GM12878 (cell line): ENCODE results near the gene SWI5. TPM values are rescaled to one million over a fixed set of nuclear protein-coding genes. Genes with fewer than 3 reads are reported as not detected.

ENCODE experiments used
- CBFB ChIP-seq: IDR thresholded peaks from 2 replicates; pipeline ENCODE4 v1.6.1; 2016; ENCODE audit warnings: antibody characterized with exemption, low read depth
- CREM ChIP-seq: IDR thresholded peaks from 2 replicates; pipeline ENCODE4 v1.6.1; 2014; ENCODE audit warnings: antibody characterized with exemption, low read depth
- ESRRA ChIP-seq: IDR thresholded peaks from 2 replicates; pipeline ENCODE4 v1.6.1; 2012; ENCODE audit warnings: mild to moderate bottlenecking, low read length, improper control_type of control experiment
- HCFC1 ChIP-seq: fragments of 150-350 bp; IDR thresholded peaks from 2 replicates; pipeline ENCODE4 v1.6.1; 2014; ENCODE audit warnings: low read length
- IKZF2 ChIP-seq, 2 experiments: fragments of 450-650 bp; IDR thresholded peaks; 2 replicates each; pipeline ENCODE4 v1.6.1; 2017; ENCODE audit warnings: mild to moderate bottlenecking in 2 of 2, moderate library complexity in 2 of 2
- JUNB ChIP-seq: IDR thresholded peaks from 2 replicates; pipeline ENCODE4 v1.6.1; 2016; ENCODE audit warnings: antibody characterized with exemption, mild to moderate bottlenecking
- KAT2A ChIP-seq: conservative IDR thresholded peaks from 2 replicates; pipeline ENCODE4 v1.6.1; 2011; ENCODE audit warnings: low read depth, low read length; ENCODE audit not compliant: control insufficient read depth
- NR2C2 ChIP-seq: IDR thresholded peaks from 2 replicates; pipeline ENCODE4 v1.6.1; 2011; ENCODE audit warnings: borderline replicate concordance, low read depth; ENCODE audit not compliant: control insufficient read depth, insufficient read length
- PAX8 ChIP-seq: fragments of 450-650 bp; IDR thresholded peaks from 2 replicates; pipeline ENCODE4 v1.6.1; 2017; ENCODE audit warnings: mild to moderate bottlenecking, moderate library complexity
- RFX5 ChIP-seq: IDR thresholded peaks from 2 replicates; pipeline ENCODE4 v1.6.1; 2011; ENCODE audit warnings: low read depth, low read length, improper control_type of control experiment
- ZBED1 ChIP-seq: IDR thresholded peaks from 2 replicates; pipeline ENCODE4 v1.6.1; 2016; ENCODE audit warnings: borderline replicate concordance
- ZNF24 ChIP-seq: fragments of 450-650 bp; IDR thresholded peaks from 2 replicates; pipeline ENCODE4 v1.6.1; 2017; ENCODE audit warnings: antibody characterized with exemption, mild to moderate bottlenecking
- ZSCAN29 ChIP-seq: fragments of 450-650 bp; IDR thresholded peaks from 2 replicates; pipeline ENCODE4 v1.6.1; 2017; ENCODE audit warnings: mild to moderate bottlenecking, moderate library complexity
- polyA plus RNA-seq, 11 experiments: library from polyadenylated mRNA; depleted of rRNA in 4 of 11; unstranded in 6 of 11; stranded (reverse) in 5 of 11; fragments of >200 nt; fragmentation: Nextera tagmentation in 4 of 11; fragmentation: Illumina TruSeq in 1 of 11; extraction: Ambion mirVana in 4 of 11; extraction: Trizol in 1 of 11; gene quantifications; 1 replicate in 1 of 11; 2 replicates in 10 of 11; pipeline versions ENCODE4 v1.2.1 to v1.2.3, GENCODE V29; 2011 to 2016; ENCODE audit warnings: inconsistent platforms in 2 of 11, missing spikeins in 2 of 11, low read depth in 1 of 11
- total RNA-seq, 4 experiments: library from RNA; depleted of rRNA in 3 of 4; stranded (reverse); fragments of >200 nt in 3 of 4; fragmentation: Illumina TruSeq in 1 of 4; extraction: Trizol in 1 of 4; gene quantifications; 2 replicates each; pipeline versions ENCODE4 v1.2.1 to v1.2.3, GENCODE V29; 2013 to 2021
- TF ChIP-seq, protein P1 (sequence below), 3 experiments: IDR thresholded peaks in 2 of 3; conservative IDR thresholded peaks in 1 of 3; 2 replicates each; pipeline ENCODE4 v1.5.1; 2011; ENCODE audit warnings: low read depth in 3 of 3, low read length in 3 of 3, mild to moderate bottlenecking in 3 of 3, control low read depth in 2 of 3, moderate library complexity in 2 of 3, inconsistent platforms in 1 of 3, mixed read lengths in 1 of 3; ENCODE audit not compliant: control insufficient read depth in 2 of 3, insufficient read depth in 1 of 3; ENCODE audit errors: extremely low read depth in 1 of 3
- TF ChIP-seq, protein P2 (sequence below): fragments of 450-650 bp; IDR thresholded peaks from 2 replicates; pipeline ENCODE4 v1.6.1; 2017; ENCODE audit warnings: mild to moderate bottlenecking
- TF ChIP-seq, protein P3 (sequence below): fragments of 150-350 bp; IDR thresholded peaks from 2 replicates; pipeline ENCODE4 v1.6.1; 2014; ENCODE audit warnings: mild to moderate bottlenecking, low read depth, low read length
- TF ChIP-seq, protein P4 (sequence below): fragments of 450-650 bp; conservative IDR thresholded peaks from 2 replicates; pipeline ENCODE4 v1.6.1; 2017; ENCODE audit warnings: mild to moderate bottlenecking, moderate library complexity
- TF ChIP-seq, protein P5 (sequence below): fragments of 450-650 bp; IDR thresholded peaks from 2 replicates; pipeline ENCODE4 v1.6.1; 2018; ENCODE audit warnings: borderline replicate concordance, mild to moderate bottlenecking; ENCODE audit not compliant: partially characterized antibody
- TF ChIP-seq, protein P6 (sequence below): IDR thresholded peaks from 2 replicates; pipeline ENCODE4 v1.6.1; 2012; ENCODE audit warnings: low read depth, low read length, improper control_type of control experiment

Gene SWI5
- total and polyA plus RNA-seq, 10 of the 15 experiments (the other 5 are each of a cell fraction or from before 2014, with no cell fraction given) = 13.3 to 36.2 (median 18.1) TPM

DNA sequence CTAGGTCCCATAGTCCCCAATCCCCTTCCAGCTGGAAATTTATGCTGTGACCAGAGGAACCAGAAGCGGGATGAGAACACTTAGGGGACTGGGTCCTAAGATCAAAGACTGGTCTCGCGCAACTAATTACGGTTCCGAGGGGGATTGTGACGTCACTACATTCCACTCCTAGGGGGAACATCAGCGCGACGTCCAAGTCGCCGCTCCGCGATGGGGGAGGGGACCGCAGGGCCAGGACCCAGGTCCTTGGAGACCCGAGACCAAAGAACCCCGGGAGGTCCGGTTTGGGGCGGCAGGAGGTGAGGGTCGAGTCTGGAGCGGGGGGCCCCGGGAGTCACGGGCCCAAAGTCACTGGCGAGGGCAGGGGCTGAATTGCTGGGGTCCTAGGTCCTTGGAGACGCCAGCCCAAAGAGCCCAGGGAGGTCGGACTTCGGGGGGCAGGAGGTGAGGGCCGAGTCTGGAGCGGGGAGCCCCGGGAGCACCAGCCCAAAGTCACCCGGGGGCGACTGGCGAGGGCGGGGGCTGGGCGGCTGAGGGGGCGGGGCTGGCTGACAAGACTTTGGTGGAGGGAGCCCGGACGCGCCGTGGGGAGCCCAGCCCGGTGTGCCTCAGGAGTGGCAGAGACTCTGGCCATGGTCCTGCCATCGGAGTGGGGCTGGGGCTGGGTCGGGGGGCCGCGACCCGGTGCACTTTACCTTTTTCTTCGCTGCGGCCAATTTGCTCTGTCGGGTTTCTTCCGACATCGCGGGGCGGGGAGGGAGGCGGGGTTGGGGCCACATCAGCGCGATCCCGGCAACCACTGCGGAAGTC, 673 bp upstream of the SWI5 start, which contains the start of gene GOLGA2 (continued):
- TF ChIP-seq, protein P1, sequence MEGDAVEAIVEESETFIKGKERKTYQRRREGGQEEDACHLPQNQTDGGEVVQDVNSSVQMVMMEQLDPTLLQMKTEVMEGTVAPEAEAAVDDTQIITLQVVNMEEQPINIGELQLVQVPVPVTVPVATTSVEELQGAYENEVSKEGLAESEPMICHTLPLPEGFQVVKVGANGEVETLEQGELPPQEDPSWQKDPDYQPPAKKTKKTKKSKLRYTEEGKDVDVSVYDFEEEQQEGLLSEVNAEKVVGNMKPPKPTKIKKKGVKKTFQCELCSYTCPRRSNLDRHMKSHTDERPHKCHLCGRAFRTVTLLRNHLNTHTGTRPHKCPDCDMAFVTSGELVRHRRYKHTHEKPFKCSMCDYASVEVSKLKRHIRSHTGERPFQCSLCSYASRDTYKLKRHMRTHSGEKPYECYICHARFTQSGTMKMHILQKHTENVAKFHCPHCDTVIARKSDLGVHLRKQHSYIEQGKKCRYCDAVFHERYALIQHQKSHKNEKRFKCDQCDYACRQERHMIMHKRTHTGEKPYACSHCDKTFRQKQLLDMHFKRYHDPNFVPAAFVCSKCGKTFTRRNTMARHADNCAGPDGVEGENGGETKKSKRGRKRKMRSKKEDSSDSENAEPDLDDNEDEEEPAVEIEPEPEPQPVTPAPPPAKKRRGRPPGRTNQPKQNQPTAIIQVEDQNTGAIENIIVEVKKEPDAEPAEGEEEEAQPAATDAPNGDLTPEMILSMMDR (IDR thresholded peaks at IDR 0.05 in 2 of 3, conservative IDR thresholded peaks at IDR 0.05 in 1 of 3; ENCODE audit: control insufficient read depth in 2 of 3, extremely low read depth in 1 of 3, insufficient read depth in 1 of 3, low read depth in 3 of 3, low read length in 3 of 3) = no peak
- TF ChIP-seq ESRRA (no peak), IKZF2 (IDR thresholded peaks at IDR 0.05) (0 out of 4 replicates have a peak, but pooled peaks of 1 of the 2 experiments have one; percentile 11), ZNF24 (no peak), ZBED1 (no peak), RFX5 (no peak), PAX8 (no peak), HCFC1 (no peak), CBFB (no peak), CREM (peak; percentile 82), KAT2A (no peak), ZSCAN29 (no peak), JUNB (no peak), NR2C2 (no peak)
- TF ChIP-seq, protein P2, sequence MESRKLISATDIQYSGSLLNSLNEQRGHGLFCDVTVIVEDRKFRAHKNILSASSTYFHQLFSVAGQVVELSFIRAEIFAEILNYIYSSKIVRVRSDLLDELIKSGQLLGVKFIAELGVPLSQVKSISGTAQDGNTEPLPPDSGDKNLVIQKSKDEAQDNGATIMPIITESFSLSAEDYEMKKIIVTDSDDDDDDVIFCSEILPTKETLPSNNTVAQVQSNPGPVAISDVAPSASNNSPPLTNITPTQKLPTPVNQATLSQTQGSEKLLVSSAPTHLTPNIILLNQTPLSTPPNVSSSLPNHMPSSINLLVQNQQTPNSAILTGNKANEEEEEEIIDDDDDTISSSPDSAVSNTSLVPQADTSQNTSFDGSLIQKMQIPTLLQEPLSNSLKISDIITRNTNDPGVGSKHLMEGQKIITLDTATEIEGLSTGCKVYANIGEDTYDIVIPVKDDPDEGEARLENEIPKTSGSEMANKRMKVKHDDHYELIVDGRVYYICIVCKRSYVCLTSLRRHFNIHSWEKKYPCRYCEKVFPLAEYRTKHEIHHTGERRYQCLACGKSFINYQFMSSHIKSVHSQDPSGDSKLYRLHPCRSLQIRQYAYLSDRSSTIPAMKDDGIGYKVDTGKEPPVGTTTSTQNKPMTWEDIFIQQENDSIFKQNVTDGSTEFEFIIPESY = no peak
- TF ChIP-seq, protein P3, sequence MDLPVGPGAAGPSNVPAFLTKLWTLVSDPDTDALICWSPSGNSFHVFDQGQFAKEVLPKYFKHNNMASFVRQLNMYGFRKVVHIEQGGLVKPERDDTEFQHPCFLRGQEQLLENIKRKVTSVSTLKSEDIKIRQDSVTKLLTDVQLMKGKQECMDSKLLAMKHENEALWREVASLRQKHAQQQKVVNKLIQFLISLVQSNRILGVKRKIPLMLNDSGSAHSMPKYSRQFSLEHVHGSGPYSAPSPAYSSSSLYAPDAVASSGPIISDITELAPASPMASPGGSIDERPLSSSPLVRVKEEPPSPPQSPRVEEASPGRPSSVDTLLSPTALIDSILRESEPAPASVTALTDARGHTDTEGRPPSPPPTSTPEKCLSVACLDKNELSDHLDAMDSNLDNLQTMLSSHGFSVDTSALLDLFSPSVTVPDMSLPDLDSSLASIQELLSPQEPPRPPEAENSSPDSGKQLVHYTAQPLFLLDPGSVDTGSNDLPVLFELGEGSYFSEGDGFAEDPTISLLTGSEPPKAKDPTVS = no peak
- TF ChIP-seq, protein P4, sequence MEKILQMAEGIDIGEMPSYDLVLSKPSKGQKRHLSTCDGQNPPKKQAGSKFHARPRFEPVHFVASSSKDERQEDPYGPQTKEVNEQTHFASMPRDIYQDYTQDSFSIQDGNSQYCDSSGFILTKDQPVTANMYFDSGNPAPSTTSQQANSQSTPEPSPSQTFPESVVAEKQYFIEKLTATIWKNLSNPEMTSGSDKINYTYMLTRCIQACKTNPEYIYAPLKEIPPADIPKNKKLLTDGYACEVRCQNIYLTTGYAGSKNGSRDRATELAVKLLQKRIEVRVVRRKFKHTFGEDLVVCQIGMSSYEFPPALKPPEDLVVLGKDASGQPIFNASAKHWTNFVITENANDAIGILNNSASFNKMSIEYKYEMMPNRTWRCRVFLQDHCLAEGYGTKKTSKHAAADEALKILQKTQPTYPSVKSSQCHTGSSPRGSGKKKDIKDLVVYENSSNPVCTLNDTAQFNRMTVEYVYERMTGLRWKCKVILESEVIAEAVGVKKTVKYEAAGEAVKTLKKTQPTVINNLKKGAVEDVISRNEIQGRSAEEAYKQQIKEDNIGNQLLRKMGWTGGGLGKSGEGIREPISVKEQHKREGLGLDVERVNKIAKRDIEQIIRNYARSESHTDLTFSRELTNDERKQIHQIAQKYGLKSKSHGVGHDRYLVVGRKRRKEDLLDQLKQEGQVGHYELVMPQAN = no peak
- TF ChIP-seq, protein P5, sequence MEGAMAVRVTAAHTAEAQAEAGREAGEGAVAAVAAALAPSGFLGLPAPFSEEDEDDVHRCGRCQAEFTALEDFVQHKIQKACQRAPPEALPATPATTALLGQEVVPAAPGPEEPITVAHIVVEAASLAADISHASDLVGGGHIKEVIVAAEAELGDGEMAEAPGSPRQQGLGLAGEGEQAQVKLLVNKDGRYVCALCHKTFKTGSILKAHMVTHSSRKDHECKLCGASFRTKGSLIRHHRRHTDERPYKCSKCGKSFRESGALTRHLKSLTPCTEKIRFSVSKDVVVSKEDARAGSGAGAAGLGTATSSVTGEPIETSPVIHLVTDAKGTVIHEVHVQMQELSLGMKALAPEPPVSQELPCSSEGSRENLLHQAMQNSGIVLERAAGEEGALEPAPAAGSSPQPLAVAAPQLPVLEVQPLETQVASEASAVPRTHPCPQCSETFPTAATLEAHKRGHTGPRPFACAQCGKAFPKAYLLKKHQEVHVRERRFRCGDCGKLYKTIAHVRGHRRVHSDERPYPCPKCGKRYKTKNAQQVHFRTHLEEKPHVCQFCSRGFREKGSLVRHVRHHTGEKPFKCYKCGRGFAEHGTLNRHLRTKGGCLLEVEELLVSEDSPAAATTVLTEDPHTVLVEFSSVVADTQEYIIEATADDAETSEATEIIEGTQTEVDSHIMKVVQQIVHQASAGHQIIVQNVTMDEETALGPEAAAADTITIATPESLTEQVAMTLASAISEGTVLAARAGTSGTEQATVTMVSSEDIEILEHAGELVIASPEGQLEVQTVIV = no peak
- TF ChIP-seq, protein P6, sequence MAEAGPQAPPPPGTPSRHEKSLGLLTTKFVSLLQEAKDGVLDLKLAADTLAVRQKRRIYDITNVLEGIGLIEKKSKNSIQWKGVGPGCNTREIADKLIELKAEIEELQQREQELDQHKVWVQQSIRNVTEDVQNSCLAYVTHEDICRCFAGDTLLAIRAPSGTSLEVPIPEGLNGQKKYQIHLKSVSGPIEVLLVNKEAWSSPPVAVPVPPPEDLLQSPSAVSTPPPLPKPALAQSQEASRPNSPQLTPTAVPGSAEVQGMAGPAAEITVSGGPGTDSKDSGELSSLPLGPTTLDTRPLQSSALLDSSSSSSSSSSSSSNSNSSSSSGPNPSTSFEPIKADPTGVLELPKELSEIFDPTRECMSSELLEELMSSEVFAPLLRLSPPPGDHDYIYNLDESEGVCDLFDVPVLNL = no peak
